Uterus (tissue), 2 donors: Measurements from ENCODE around the gene JPH2.

Experiments used
- CTCF ChIP-seq, 4 experiments: fragments of 200-600 bp in 2 of 4; fragments of 450-650 bp in 2 of 4; sonication (generic) in 2 of 4; IDR thresholded peaks; one replicate each; pipeline ENCODE4 v1.5.1; 2016 to 2019; ENCODE audit warnings: antibody characterized with exemption in 4 of 4, mild to moderate bottlenecking in 2 of 4, moderate library complexity in 1 of 4
- POLR2A ChIP-seq, 2 donors: fragments of 450-650 bp; IDR thresholded peaks; one replicate each; pipeline ENCODE4 v1.6.1; 2016; ENCODE audit warnings: antibody characterized with exemption in 2 of 2, mild to moderate bottlenecking in 1 of 2, moderate library complexity in 1 of 2

- TF ChIP-seq POLR2A (IDR thresholded peaks at IDR 0.05), result no peak
- no peak for TF ChIP-seq CTCF (IDR thresholded peaks at IDR 0.05)
Measured at GRCh38 chr20:44185574-44185973, 1.4 kb downstream of the JPH2 start.
